ENCODE data around the gene SAFB. TPM values are rescaled to one million over a fixed set of nuclear protein-coding genes. Genes with fewer than 3 reads are reported as not detected.

Gene SAFB
- polyA plus RNA-seq, 1 of the 3 experiments (the other 2 are of a cell fraction): 90.0 TPM

- Histone ChIP-seq H3K27me3 (ENCODE audit: insufficient read depth) (no peaks in the 10 kb centered on the region), H3K9me2 (no peaks in the 10 kb centered on the region), H4K20me1 (ENCODE audit: insufficient read depth) (peaks cover 24% of the 10 kb centered on the region), H3K79me2 (ENCODE audit: insufficient read depth) (peaks cover 93% of the 10 kb centered on the region), H3K36me3 (replicated peaks in 1 of 2; ENCODE audit: control insufficient read depth in 1 of 2, insufficient read depth in 2 of 2, low read length in 1 of 2) (peaks cover 43 to 49% of the 10 kb centered on the region in 2 experiments), H3K4me3 (ENCODE audit: low read depth in 2 of 2, low read length in 1 of 2) (no peak overlapping the region), H3K9ac (no peak overlapping the region), H3K4me2 (no peak overlapping the region), H3F3A (replicated peaks; ENCODE audit: insufficient read depth) (peaks cover 13% of the 10 kb centered on the region), H3K9me3 (no peaks in the 10 kb centered on the region), H3K4me1 (ENCODE audit: control insufficient read depth in 1 of 2, insufficient read depth in 2 of 2, low read depth in 1 of 2, low read length in 1 of 2) (peaks cover 6 to 25% of the 10 kb centered on the region in 2 experiments; a peak in 3 of 4 replicates), H3K27ac (ENCODE audit: low read depth in 2 of 2, low read length in 1 of 2) (no peak overlapping the region; a peak in 1 of 4 replicates), H2AFZ (ENCODE audit: low read depth) (no peak overlapping the region)
- CTCF ChIA-PET: interaction anchor here (1.3 to 1.5 kb wide), 5 partner anchors 20 to 100 kb away, joined by 3 to 5 read pairs (median 4); partner anchors contain the start of genes CATSPERD and LONP1
- no peak for DNase-seq
- POLR2A ChIA-PET: no interaction called here
- TF ChIP-seq GATA2 (CRISPR knock-in tag; IDR thresholded peaks at IDR 0.05) (no peak), FOSL2 (IDR thresholded peaks at IDR 0.05; ENCODE audit: borderline replicate concordance, low read depth) (no peak), MXI1 (IDR thresholded peaks at IDR 0.05; ENCODE audit: low read depth, low read length) (no peak), USF2 (IDR thresholded peaks at IDR 0.05; ENCODE audit: borderline replicate concordance, low read depth, low read length) (no peak), PBX3 (IDR thresholded peaks at IDR 0.05) (no peak), CHD2 (IDR thresholded peaks at IDR 0.05; ENCODE audit: low read length, partially characterized antibody) (no peak), JUND (IDR thresholded peaks at IDR 0.05) (no peak), RCOR1 (IDR thresholded peaks at IDR 0.05; ENCODE audit: low read length) (no peak), POLR2AphosphoS5 (IDR thresholded peaks at IDR 0.05; ENCODE audit: low read depth, low read length) (no peak), ZBTB33 (IDR thresholded peaks at IDR 0.05; ENCODE audit: borderline replicate concordance, low read depth) (no peak)
- WGBS (ENCODE audit: low lambda C conversion rate): 96% methylated on average over 3 of the region's 3 CpGs
Measured at GRCh38 chr19:5619946-5620345, 2.9 kb upstream of the SAFB start.

GRCh38 chr19:5621311-5621944 lies 1.5 kb upstream of the SAFB start:
- H3K79me2 ChIP-seq (ENCODE audit: insufficient read depth): peaks cover 96% of the 10 kb centered on the region
- peak overlapping the region; percentile 90 for H3K9ac ChIP-seq
- POLR2A ChIA-PET: interaction anchor here (0.6 to 1.8 kb wide), 2 partner anchors 24 to 70 kb away, joined by 3 to 5 read pairs; no protein-coding TSS in a partner anchor
- peaks cover 42 to 53% of the 10 kb centered on the region in 2 experiments for H3K36me3 ChIP-seq (replicated peaks in 1 of 2; ENCODE audit: control insufficient read depth in 1 of 2, insufficient read depth in 2 of 2, low read length in 1 of 2)
- H4K20me1 ChIP-seq (ENCODE audit: insufficient read depth): peaks cover 32% of the 10 kb centered on the region
- 37% methylated on average over 7 of the region's 14 CpGs for WGBS (ENCODE audit: low lambda C conversion rate)
- H3K9me2 ChIP-seq: no peaks in the 10 kb centered on the region
- peaks cover 10 to 34% of the 10 kb centered on the region in 2 experiments; a peak in 3 of 4 replicates for H3K4me1 ChIP-seq (ENCODE audit: control insufficient read depth in 1 of 2, insufficient read depth in 2 of 2, low read depth in 1 of 2, low read length in 1 of 2)
- no peak for DNase-seq
- H3K9me3 ChIP-seq: no peaks in the 10 kb centered on the region
- H3K27ac ChIP-seq (ENCODE audit: low read depth in 2 of 2, low read length in 1 of 2): no peak overlapping the region; a peak in 1 of 4 replicates
- CTCF ChIA-PET: interaction anchor here (0.7 to 3.2 kb wide), 9 partner anchors 22 to 183 kb away, joined by 3 to 14 read pairs (median 4); partner anchors contain the start of genes CATSPERD and LONP1
- no peak overlapping the region for H2AFZ ChIP-seq (ENCODE audit: low read depth)
- peaks cover 8% of the 10 kb centered on the region for H3F3A ChIP-seq (replicated peaks; ENCODE audit: insufficient read depth)
- no peaks in the 10 kb centered on the region for H3K27me3 ChIP-seq (ENCODE audit: insufficient read depth)
- peak overlapping the region; percentile 74 for H3K4me2 ChIP-seq
- peak overlapping the region; percentile 93 to 98 for H3K4me3 ChIP-seq (ENCODE audit: low read depth in 2 of 2, low read length in 1 of 2)
- no peak for TF ChIP-seq MAX (IDR thresholded peaks at IDR 0.05; ENCODE audit: low read depth)
- no peak for TF ChIP-seq CHD2 (IDR thresholded peaks at IDR 0.05; ENCODE audit: low read length, partially characterized antibody)
- no peak for TF ChIP-seq PBX3 (IDR thresholded peaks at IDR 0.05)
- TF ChIP-seq RXRA (IDR thresholded peaks at IDR 0.05; ENCODE audit: borderline replicate concordance, low read depth): no peak
- no peak for TF ChIP-seq SIN3A (IDR thresholded peaks at IDR 0.05; ENCODE audit: borderline replicate concordance, low read depth, low read length)
- no peak for TF ChIP-seq IRF3 (IDR thresholded peaks at IDR 0.05; ENCODE audit: low read depth, low read length)
- TF ChIP-seq TAF1 (IDR thresholded peaks at IDR 0.05; ENCODE audit: borderline replicate concordance, low read depth, low read length): no peak
- no peak for TF ChIP-seq MEF2A (IDR thresholded peaks at IDR 0.05; ENCODE audit: borderline replicate concordance, low read depth)
- no peak for TF ChIP-seq ZBTB33 (IDR thresholded peaks at IDR 0.05; ENCODE audit: borderline replicate concordance, low read depth)
